LoVo (cell line): Measurements from ENCODE around the gene TICRR.
A peak's percentile ranks its signal among the peaks of the same experiment; 100 is the strongest.
"Not testable (repeated sequence)": the region's sequence is repeated elsewhere in the genome, so short reads cannot be mapped to it uniquely, and the experiment has no call there.

Experiments
- DNase-seq: peaks from one replicate; pipeline ENCODE4 v3.0.0-alpha.2; 2016; ENCODE audit warnings: low spot score

TICRR gene

DNA sequence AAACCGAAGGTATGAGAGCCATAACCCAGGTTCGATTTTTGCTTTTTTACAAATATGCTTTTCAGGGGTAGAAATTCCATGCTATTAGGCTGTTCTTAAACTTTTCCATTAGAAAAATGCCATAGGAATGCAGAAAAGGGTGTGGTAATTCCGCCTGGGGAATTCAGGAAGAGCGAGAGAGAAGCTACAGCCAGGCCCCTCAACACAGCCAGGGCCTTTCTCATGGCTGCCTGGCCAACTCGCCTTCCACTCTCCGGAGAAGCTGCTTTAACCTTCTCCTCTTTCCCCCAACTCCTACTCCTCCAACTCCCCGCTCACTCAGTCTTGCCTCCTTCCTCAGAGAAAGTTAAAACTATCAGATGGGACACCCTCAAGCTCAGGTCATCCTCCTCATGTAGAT lies 9.1 kb upstream of the TICRR start:
- DNase-seq: peak; percentile 27

DNA sequence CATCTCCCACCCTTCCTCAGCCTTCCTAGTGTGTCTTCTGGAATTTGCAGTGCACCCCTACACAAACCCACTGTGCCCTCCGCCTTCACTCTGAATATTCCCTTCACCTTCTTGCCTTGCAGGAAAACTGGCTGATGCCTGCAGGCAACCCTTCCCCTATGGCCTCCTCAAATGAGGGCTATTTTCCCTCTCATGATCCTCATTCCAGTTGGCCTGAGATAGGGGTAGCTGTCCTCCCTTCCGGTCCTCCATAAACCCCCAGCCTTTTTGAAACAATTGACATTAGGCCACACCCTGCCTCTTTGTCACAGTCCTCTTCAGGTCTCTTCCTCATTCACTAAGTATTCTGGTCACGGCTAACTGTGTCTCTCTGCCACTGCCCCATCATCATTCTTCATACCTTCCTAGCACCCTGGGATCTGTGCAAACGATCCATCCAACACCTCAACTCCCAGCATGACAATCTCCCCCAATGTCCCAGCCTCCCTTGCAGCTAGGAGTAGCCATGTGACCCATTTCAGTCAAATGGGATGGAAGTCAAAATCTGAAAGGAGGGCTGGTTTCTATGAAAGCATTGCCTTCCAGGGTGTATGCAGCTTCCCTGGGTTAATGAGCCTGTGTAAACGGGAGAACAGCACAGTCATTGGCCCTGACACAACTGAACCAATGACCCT lies 8.5 kb upstream of the TICRR start:
- DNase-seq: no peak

GRCh38 chr15:89569090-89569745 lies 6.1 kb upstream of the TICRR start:
- DNase-seq: no peak

GRCh38 chr15:89575656-89576416 lies 567 bp downstream of the TICRR start:
- no peak for DNase-seq

GRCh38 chr15:89576417-89576773 lies 1.1 kb downstream of the TICRR start:
- DNase-seq: no peak

GRCh38 chr15:89577776-89578115 lies 2.5 kb downstream of the TICRR start:
- no peak for DNase-seq

DNA sequence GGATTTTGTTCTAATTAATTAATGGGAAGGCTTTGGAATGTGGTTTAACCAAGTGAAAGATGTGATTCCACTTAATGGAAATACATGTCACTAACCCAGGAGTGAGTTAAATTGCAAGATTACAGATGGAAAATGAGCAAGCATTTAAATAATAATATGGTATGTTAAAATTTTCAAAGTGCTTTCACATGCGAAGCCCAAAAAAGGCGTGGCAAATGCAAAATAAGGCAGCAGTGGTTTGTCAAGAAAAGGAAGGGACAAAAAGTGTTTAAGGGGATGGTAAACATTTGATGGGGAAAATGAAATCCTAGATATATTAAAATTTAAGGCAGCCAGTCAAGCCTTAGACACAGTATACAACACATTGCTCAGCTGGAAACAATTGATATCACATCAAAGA lies 2.9 kb downstream of the TICRR start:
- no peak for DNase-seq

DNA sequence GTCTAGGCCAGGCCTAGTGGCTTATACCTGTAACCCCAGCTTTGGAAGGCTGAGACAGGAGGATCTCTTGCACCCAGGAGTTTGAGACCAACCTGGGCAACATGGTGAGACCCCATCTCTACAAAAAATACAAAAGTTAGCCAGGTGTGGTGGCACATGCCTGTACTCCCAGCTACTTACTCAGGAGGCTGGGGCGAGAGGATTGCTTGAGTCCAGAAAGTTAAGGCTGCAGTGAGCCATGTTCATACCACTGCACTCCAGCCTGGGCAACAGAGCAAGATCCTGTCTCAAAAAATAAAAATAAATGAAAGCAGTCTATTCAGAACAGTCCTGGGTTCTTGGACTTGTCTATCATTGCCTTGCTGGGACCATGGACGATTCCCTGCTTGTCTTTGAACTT lies 5.5 kb downstream of the TICRR start:
- not testable (repeated sequence) for DNase-seq

DNA sequence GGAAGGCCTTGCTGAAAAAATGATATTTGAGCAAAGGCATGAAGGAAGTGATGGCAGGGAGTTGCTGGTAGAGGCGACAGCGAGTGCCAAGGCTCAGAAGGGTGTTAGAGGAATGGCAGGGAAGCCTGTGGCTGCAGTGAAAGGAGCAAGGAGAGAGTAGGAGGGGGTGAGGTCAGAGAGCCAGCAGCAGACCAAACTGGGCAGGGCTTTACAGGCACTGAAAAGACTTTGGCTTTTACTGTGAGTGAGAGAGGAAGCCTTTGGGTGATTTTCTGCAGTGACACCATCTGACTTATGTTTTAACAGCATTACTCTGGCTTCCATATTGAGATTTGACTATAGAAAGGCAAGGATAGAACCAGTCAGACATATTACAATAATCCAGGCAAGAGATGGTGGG lies 11.4 kb downstream of the TICRR start:
- DNase-seq: no peak

- no peak for DNase-seq
These were observed 12.7 kb downstream of the TICRR start for GRCh38 chr15:89587955-89588354.

- no peak for DNase-seq
These were observed 16.6 kb downstream of the TICRR start for GRCh38 chr15:89591834-89592233.

DNA sequence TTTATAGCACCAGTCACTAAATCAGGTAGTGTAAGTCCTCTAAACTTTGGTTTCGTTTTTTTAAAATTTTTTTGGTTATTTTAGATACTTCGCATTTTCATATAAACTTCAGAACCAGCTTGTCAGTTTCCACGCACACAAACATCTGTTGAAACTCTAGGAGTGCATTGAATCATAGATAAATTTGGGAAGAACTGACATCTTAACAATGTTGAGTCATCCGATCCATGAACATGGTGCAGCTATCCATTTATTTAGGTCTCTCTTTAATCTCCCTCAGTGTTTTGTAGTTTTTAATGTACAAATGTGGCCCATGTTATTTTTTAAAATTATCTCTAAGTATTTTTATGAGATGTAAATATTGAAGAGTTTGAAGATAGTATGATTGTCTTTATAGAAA lies 17.7 kb downstream of the TICRR start:
- DNase-seq: no peak

- no peak for DNase-seq
These were observed 23.8 kb downstream of the TICRR start for GRCh38 chr15:89599021-89599420.

GRCh38 chr15:89611317-89611716 lies 36.0 kb downstream of the TICRR start:
- no peak for DNase-seq

GRCh38 chr15:89613031-89613430 lies 37.8 kb downstream of the TICRR start:
- DNase-seq: no peak

GRCh38 chr15:89614164-89614563 lies 38.9 kb downstream of the TICRR start:
- DNase-seq: no peak

GRCh38 chr15:89615135-89615534 lies 39.9 kb downstream of the TICRR start:
- DNase-seq: no peak

- no peak for DNase-seq
These were observed 41.0 kb downstream of the TICRR start for GRCh38 chr15:89616228-89616627.

DNA sequence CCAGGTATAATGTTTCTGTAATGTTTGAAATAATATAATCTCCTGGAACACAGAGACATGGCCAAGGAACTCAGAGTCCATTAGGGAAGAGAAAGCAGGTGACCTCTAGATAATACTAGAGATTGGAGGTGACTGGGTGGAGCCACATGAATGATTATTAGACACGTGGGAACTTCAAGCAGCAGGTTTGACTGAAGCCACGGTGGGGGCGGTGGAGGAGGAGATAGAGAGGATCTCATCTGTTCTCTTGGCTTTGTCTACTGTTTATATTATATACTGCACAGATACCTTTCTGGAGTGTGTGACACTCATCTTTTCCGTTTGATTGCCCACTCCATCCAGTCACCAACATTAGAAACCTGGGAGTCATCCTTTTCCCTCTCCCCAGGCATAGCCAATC lies 46.3 kb downstream of the TICRR start:
- DNase-seq: no peak

DNA sequence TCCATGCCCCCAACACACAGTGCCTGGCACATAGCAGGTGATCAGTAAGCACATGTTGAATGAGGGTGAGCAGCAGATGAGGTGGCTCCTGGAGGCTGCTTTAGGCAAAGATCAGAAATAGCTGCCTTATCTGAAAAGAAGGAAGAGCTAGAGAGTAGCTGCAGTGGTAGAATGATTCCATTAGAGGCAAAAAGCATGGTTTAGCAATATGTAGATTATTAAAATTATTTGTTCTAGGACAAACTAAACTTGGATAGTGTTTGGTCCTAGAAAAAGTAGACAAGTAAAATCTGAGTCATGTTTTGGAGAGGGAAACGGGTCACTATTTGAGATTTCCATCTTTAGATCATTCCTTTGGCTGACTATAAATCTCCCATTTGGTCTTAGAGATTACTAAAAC lies 47.9 kb downstream of the TICRR start:
- DNase-seq: no peak

DNA sequence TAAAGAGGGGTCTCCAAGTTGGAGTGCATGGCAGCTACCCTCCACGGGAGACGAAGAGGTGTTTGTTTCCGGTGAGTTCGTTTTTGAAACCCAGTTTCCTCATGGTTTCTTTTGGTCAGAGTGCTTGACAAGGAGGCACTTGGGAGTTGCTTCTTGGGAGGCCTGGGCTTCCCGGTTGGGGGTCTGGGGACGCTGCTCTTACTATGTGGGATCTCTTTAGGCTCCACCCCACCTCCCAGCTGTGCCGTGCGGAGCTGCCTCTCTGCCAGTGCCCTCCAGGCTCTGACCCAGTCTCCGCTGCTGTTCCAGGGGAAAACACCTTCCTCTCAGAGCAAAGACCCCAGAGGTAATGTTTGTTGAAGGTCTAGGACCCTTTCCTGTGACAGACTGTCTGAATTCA lies 50.4 kb downstream of the TICRR start:
- DNase-seq: no peak

GRCh38 chr15:89627256-89627970 lies 52.1 kb downstream of the TICRR start:
- no peak for DNase-seq

DNA sequence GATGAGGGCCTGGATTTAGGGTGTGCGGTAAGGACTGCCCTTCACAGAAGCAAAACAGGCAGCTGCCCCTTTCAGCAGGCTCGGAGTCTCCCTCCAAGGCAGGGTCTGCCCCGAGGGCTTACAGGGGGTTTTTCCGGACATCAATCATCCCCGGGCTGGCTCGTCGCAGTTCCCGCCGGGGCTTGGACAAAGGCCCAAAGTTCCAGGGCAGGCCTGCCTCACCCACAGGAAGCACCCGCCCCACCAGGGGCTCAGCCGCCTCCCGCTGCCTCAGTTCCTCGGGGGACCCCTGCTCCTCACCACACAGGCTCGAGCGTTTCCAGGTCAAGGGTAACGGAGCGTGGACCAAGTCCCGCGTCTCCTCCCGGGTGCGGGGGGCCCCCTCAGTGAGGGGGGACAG lies 53.0 kb downstream of the TICRR start:
- no peak for DNase-seq
